Stimulated activated CD8-positive, alpha-beta memory T cell treated with anti-CD3 and anti-CD28 coated beads, Interleukin-12 subunit alpha, Interleukin-12 subunit beta, amount 100 ng/mL, for 24 hours (primary cell): ENCODE results near the gene ARL6IP6.
"Not testable (repeated sequence)": the region's sequence is repeated elsewhere in the genome, so short reads cannot be mapped to it uniquely, and the experiment has no call there.

ENCODE experiments used
- DNase-seq: peaks from one replicate; pipeline ENCODE4 v3.0.0-alpha.2; 2020; ENCODE audit errors: extremely low read depth

ARL6IP6 gene

GRCh38 chr2:152722639-152723038 is 4.2 kb downstream of the ARL6IP6 start:
- DNase-seq: not testable (repeated sequence)

- DNase-seq: no peak
Observed at GRCh38 chr2:152723918-152724317, 5.5 kb downstream of the ARL6IP6 start.

GRCh38 chr2:152729844-152730243 is 11.4 kb downstream of the ARL6IP6 start:
- no peak for DNase-seq

GRCh38 chr2:152730591-152731333 is 12.3 kb downstream of the ARL6IP6 start:
- DNase-seq: no peak

- not testable (repeated sequence) for DNase-seq
Observed at GRCh38 chr2:152737509-152737908, 19.1 kb downstream of the ARL6IP6 start.

- DNase-seq: no peak
Observed at GRCh38 chr2:152738438-152738837, 20.0 kb downstream of the ARL6IP6 start.

DNA sequence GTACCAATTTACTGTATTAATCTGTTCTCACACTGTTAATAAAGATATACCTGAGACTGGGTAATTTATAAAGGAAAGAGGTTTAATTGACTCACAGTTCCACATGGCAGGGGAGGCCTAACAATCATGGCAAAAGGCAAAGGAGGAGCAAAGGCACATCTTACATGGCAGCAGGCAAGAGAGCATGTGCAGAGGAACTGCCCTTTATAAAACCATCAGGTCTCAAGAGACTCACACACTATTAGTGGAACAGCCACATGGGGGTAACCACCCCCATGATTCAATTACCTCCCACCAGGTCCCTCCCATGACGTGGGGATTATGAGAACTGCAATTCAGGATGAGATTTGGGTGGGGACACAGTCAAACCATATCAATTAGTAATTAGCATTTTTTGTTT is 21.3 kb downstream of the ARL6IP6 start:
- DNase-seq: not testable (repeated sequence)

GRCh38 chr2:152740743-152741328 is 22.4 kb downstream of the ARL6IP6 start:
- no peak for DNase-seq

DNA sequence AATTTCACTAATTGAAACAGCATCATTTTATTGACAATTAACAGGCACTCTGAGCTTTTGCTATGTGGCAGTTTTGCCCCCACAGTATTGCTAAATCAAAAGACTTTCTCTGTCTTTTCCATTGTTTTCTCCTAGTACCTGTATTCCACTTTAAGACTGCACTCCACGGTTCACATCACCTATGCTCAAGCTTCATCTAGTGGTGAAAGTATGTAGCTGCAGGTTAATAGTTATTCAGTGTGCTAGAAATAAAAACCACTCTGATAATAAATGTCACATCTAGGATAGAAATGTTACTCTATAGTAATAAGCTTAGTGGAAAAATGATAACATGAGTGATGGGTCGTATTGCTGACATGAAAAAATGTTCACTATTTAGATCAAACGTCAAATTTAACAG is 24.6 kb downstream of the ARL6IP6 start:
- DNase-seq: no peak

- not testable (repeated sequence) for DNase-seq
Observed at GRCh38 chr2:152747751-152748150, 29.3 kb downstream of the ARL6IP6 start.

GRCh38 chr2:152755029-152755428 is 36.6 kb downstream of the ARL6IP6 start:
- DNase-seq: no peak

GRCh38 chr2:152759290-152760072 is 41.1 kb downstream of the ARL6IP6 start:
- DNase-seq: no peak

DNA sequence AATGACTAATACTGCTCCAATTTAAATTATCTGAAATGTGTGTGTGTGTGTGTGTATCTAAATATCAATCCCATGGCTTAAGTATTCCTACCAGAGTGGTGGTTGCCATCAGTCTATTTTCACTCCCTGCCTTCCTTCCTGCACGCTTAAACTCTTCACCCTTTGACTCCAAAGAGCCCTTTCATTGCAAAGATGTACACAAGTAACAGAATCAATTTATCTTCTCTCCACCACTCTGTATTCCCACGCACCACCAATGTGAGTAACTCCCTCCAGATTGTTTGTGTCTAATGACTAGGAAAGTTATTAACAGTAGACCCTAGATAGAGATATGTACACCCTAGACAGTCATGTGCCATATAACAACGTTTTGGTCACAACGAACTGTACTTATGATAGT is 42.8 kb downstream of the ARL6IP6 start:
- DNase-seq: no peak

DNA sequence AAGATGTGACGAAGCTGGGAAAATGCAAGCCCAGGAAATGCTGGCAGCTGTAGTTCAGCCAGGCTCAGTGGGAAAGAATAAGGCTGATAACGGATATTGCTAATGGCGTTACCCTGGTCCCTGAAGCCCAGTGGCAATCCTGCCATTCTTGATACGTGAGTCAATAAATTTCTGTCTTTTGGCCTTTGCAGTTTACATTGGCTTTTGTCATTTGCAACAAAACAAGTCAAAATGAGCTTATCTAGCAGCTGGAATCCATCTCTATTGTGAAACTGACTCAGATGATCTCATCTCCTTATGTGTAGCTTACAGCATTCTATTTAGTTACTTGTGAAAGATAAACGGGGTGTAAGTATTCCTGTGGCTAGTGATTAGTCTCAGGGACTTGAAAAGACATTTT is 43.8 kb downstream of the ARL6IP6 start:
- no peak for DNase-seq

- not testable (repeated sequence) for DNase-seq
Observed at GRCh38 chr2:152763208-152763607, 44.8 kb downstream of the ARL6IP6 start.

DNA sequence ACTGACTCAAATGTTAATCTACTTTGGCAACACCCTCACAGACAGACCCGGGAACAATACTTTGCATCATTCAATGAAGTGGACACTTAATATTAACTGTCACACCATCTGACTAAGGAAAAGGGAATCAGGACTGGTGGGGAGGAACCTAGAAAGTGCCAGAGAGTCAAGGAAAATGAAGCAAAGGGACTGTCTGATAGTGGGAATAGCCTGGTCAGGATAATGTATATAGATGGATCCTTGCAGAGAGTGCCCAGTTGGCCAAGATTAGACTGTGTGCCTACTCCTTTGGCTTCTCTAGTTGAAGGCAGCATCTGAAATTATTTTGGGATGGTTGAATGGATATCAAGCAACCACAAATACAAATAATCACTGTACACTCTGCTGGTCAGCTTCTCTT is 45.2 kb downstream of the ARL6IP6 start:
- DNase-seq: no peak

GRCh38 chr2:152766928-152767327 is 48.5 kb downstream of the ARL6IP6 start:
- no peak for DNase-seq

GRCh38 chr2:152781175-152781574 is 62.8 kb downstream of the ARL6IP6 start:
- DNase-seq: no peak

DNA sequence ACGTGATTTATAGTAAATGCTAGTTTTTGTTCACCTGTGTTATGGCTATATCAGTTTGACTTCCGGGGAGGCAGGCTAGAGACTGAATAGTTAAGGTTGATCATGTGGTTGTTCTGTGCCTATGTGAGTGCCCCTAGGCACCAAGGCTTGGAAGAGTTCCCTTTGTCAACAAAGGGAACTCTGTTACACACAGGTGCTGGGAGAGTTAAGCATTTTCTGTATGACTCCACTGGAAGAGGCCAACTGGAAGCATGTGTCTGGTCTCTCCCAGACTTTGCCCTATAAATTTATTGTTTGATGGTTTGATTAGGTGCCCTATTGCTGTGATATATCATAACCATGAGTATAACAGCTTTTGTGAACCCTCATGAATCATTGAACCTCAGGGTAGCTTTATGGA is 63.8 kb downstream of the ARL6IP6 start:
- DNase-seq: no peak

DNA sequence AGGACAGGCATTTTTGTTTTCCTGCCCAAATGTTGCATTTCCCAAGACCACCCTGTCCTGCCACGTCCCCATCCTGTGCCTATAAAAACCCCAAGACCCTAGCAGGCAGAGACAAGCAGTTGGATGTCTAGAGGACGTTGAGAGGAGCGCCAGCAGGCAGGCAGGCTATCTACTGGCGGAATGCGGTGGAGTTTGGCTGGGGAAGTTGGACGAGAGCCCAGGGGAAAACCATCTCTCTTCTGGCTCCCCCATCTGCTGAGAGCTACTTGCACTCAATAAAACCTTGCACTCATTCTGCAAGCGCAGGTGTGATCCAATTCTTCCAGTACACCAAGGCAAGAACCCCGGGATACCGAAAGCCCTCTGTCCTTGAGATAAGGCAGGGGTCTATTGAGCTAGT is 72.5 kb downstream of the ARL6IP6 start:
- no peak for DNase-seq

- DNase-seq: no peak
Observed at GRCh38 chr2:152791979-152792378, 73.6 kb downstream of the ARL6IP6 start.

DNA sequence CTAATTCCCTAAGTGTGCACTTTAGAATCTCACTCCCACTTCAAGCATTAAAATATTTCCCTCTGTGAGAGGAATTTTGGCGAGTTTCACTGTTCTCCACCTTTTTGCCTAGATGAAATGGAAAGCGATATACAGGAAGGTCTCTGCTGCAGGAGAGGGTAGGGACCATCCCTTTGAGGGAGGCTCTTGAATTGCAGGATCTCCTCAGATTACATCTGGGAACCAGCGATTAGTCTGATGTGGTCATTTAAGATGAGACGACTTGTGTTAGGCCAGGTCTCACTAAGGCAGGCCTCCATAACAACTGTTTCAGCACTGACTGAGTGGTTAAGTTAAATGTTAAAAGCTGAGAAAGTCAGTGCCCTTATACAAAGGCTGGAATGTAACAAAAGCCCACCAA is 74.6 kb downstream of the ARL6IP6 start:
- DNase-seq: no peak

DNA sequence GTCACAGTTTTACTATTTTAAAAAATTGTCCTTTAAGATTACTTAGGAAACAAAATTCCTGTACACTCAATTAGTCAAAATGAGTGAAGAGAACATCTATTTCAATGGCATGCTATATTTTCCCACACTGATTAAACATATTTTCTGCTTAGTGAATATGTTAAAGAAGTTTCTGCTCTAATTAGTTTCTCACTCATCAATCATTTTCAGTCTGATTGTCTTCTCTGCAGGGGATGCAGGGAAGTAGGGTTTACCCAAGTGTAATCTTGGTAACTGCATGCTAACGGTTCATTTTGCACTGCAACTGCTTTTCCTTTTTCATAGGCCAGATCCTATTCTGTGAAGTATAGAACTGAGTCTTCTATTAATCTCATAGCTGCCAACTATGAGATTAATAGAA is 78.5 kb downstream of the ARL6IP6 start:
- no peak for DNase-seq
